Measurements from ENCODE around the gene TLE3.
"Not testable (repeated sequence)": the region's sequence is repeated elsewhere in the genome, so short reads cannot be mapped to it uniquely, and the experiment has no call there.

Gene TLE3

GRCh38 chr15:70140025-70140542 lies 42.4 kb upstream of the TLE3 start:
- Histone ChIP-seq H3K79me2 (ENCODE audit: insufficient read depth, low read length) (no peaks in the 10 kb centered on the region), H3K9ac (ENCODE audit: low read depth, low read length) (no peak overlapping the region), H3K27me3 (ENCODE audit: insufficient read depth, low read length, poor library complexity) (no peaks in the 10 kb centered on the region), H3K4me2 (ENCODE audit: insufficient read depth, low read length) (no peak overlapping the region), H3K36me3 (ENCODE audit: insufficient read depth, low read length) (no peaks in the 10 kb centered on the region), H4K20me1 (ENCODE audit: insufficient read depth, low read length) (no peaks in the 10 kb centered on the region), H3K27ac (ENCODE audit: low read length) (no peak overlapping the region), H3K4me3 (ENCODE audit: low read depth in 1 of 2, low read length in 2 of 2) (no peak overlapping the region), H3K4me1 (ENCODE audit: insufficient read depth, low read length) (peaks cover 7% of the 10 kb centered on the region; the same call in 1 of the 2 replicates), H2AFZ (ENCODE audit: low read depth, low read length) (no peak overlapping the region), H3K9me3 (ENCODE audit: insufficient read depth, low read length, severe bottlenecking) (no peaks in the 10 kb centered on the region)
- no peak for TF ChIP-seq EZH2 (IDR thresholded peaks at IDR 0.05; ENCODE audit: borderline replicate concordance, low read depth, low read length, severe bottlenecking)
- TF ChIP-seq CTCF (IDR thresholded peaks at IDR 0.05; ENCODE audit: borderline replicate concordance, extremely low read depth, low read length, poor library complexity, severe bottlenecking), result no peak
- ATAC-seq (ENCODE audit: insufficient read depth, low read depth) (no peak), DNase-seq (no peak)

GRCh38 chr15:70137967-70138366 lies 40.2 kb upstream of the TLE3 start:
- Histone ChIP-seq H3K9me3 (ENCODE audit: insufficient read depth, low read length, severe bottlenecking) (no peaks in the 10 kb centered on the region), H3K4me3 (ENCODE audit: low read depth in 1 of 2, low read length in 2 of 2) (no peak overlapping the region), H3K9ac (ENCODE audit: low read depth, low read length) (no peak overlapping the region), H3K79me2 (ENCODE audit: insufficient read depth, low read length) (no peaks in the 10 kb centered on the region), H3K36me3 (ENCODE audit: insufficient read depth, low read length) (no peaks in the 10 kb centered on the region), H4K20me1 (ENCODE audit: insufficient read depth, low read length) (no peaks in the 10 kb centered on the region), H3K4me1 (ENCODE audit: insufficient read depth, low read length) (peaks cover 7% of the 10 kb centered on the region; the same call in 1 of the 2 replicates), H3K27me3 (ENCODE audit: insufficient read depth, low read length, poor library complexity) (no peaks in the 10 kb centered on the region), H2AFZ (ENCODE audit: low read depth, low read length) (no peak overlapping the region), H3K4me2 (ENCODE audit: insufficient read depth, low read length) (no peak overlapping the region), H3K27ac (ENCODE audit: low read length) (no peak overlapping the region)
- no peak for DNase-seq
- TF ChIP-seq EZH2 (IDR thresholded peaks at IDR 0.05; ENCODE audit: borderline replicate concordance, low read depth, low read length, severe bottlenecking), result no peak
- TF ChIP-seq CTCF (IDR thresholded peaks at IDR 0.05; ENCODE audit: borderline replicate concordance, extremely low read depth, low read length, poor library complexity, severe bottlenecking), result no peak
- ATAC-seq (ENCODE audit: insufficient read depth, low read depth), result no peak

- not testable (repeated sequence) for H3K27ac ChIP-seq (ENCODE audit: low read length); H3K4me2 ChIP-seq (ENCODE audit: insufficient read depth, low read length); H3K9me3 ChIP-seq (ENCODE audit: insufficient read depth, low read length, severe bottlenecking); DNase-seq; H3K27me3 ChIP-seq (ENCODE audit: insufficient read depth, low read length, poor library complexity); H2AFZ ChIP-seq (ENCODE audit: low read depth, low read length); H3K36me3 ChIP-seq (ENCODE audit: insufficient read depth, low read length); ATAC-seq (ENCODE audit: insufficient read depth, low read depth); H3K4me3 ChIP-seq (ENCODE audit: low read depth in 1 of 2, low read length in 2 of 2); H4K20me1 ChIP-seq (ENCODE audit: insufficient read depth, low read length); H3K79me2 ChIP-seq (ENCODE audit: insufficient read depth, low read length); H3K9ac ChIP-seq (ENCODE audit: low read depth, low read length); H3K4me1 ChIP-seq (ENCODE audit: insufficient read depth, low read length)
Observed at GRCh38 chr15:70137021-70137420, 39.3 kb upstream of the TLE3 start.

- no peaks in the 10 kb centered on the region for H3K36me3 ChIP-seq (ENCODE audit: insufficient read depth, low read length)
- H3K27ac ChIP-seq (ENCODE audit: low read length), result no peak overlapping the region
- no peaks in the 10 kb centered on the region for H3K27me3 ChIP-seq (ENCODE audit: insufficient read depth, low read length, poor library complexity)
- no peaks in the 10 kb centered on the region for H3K9me3 ChIP-seq (ENCODE audit: insufficient read depth, low read length, severe bottlenecking)
- no peak overlapping the region for H2AFZ ChIP-seq (ENCODE audit: low read depth, low read length)
- ATAC-seq (ENCODE audit: insufficient read depth, low read depth) (no peak), DNase-seq (no peak)
- H3K4me3 ChIP-seq (ENCODE audit: low read depth in 1 of 2, low read length in 2 of 2), result no peak overlapping the region
- H4K20me1 ChIP-seq (ENCODE audit: insufficient read depth, low read length), result no peaks in the 10 kb centered on the region
- H3K4me1 ChIP-seq (ENCODE audit: insufficient read depth, low read length), result no peaks in the 10 kb centered on the region
- no peaks in the 10 kb centered on the region for H3K79me2 ChIP-seq (ENCODE audit: insufficient read depth, low read length)
- H3K4me2 ChIP-seq (ENCODE audit: insufficient read depth, low read length), result no peak overlapping the region
- no peak for TF ChIP-seq EZH2 (IDR thresholded peaks at IDR 0.05; ENCODE audit: borderline replicate concordance, low read depth, low read length, severe bottlenecking)
- no peak for TF ChIP-seq CTCF (IDR thresholded peaks at IDR 0.05; ENCODE audit: borderline replicate concordance, extremely low read depth, low read length, poor library complexity, severe bottlenecking)
- no peak overlapping the region for H3K9ac ChIP-seq (ENCODE audit: low read depth, low read length)
Observed at GRCh38 chr15:70133781-70134421, 36.2 kb upstream of the TLE3 start.

Measured in DND-41 (cell line).